Liver (tissue), 9 donors: Measurements from ENCODE around the gene MSANTD7. TPM values are rescaled to one million over a fixed set of nuclear protein-coding genes. Genes with fewer than 3 reads are reported as not detected.
"Not testable (repeated sequence)": the region's sequence is repeated elsewhere in the genome, so short reads cannot be mapped to it uniquely, and the experiment has no call there.

Experiments
- DNase-seq: peaks from one replicate; pipeline ENCODE4 v3.0.0-alpha.2; 2017; ENCODE audit warnings: low spot score
- H3K27ac ChIP-seq, 2 donors: one replicate each; pipeline ENCODE4 v1.7.0; 2013; ENCODE audit warnings: inconsistent platforms in 2 of 2, low read length in 2 of 2, control low read depth in 1 of 2, low read depth in 1 of 2, mild to moderate bottlenecking in 1 of 2
- H3K27me3 ChIP-seq, 4 donors: one replicate each; pipeline versions ENCODE4 v1.6.1 to v1.7.0; 2013; ENCODE audit warnings: low read length in 3 of 4, inconsistent platforms in 1 of 4, mild to moderate bottlenecking in 1 of 4, moderate library complexity in 1 of 4; ENCODE audit not compliant: control insufficient read depth in 4 of 4, insufficient read depth in 4 of 4
- H3K36me3 ChIP-seq, 4 donors: one replicate each; pipeline versions ENCODE4 v1.6.1 to v1.7.0; 2013; ENCODE audit warnings: low read length in 3 of 4, mild to moderate bottlenecking in 3 of 4, low read depth in 1 of 4, moderate library complexity in 1 of 4; ENCODE audit not compliant: control insufficient read depth in 4 of 4, insufficient read depth in 3 of 4
- H3K4me1 ChIP-seq, 4 donors: one replicate each; pipeline versions ENCODE4 v1.6.1 to v1.7.0; 2013; ENCODE audit warnings: low read length in 3 of 4, mild to moderate bottlenecking in 3 of 4, moderate library complexity in 1 of 4; ENCODE audit not compliant: control insufficient read depth in 4 of 4, insufficient read depth in 4 of 4
- H3K4me3 ChIP-seq, 3 donors: one replicate each; pipeline versions ENCODE4 v1.6.1 to v1.7.0; 2013; ENCODE audit warnings: low read length in 3 of 3, control low read depth in 1 of 3, low read depth in 1 of 3, mild to moderate bottlenecking in 1 of 3
- H3K9ac ChIP-seq, 2 donors: one replicate each; pipeline ENCODE4 v1.7.0; 2013; ENCODE audit warnings: low read length in 2 of 2, mild to moderate bottlenecking in 2 of 2, moderate library complexity in 2 of 2, control low read depth in 1 of 2, low read depth in 1 of 2
- H3K9me3 ChIP-seq, 4 donors: one replicate each; pipeline versions ENCODE4 v1.6.1 to v1.7.0; 2013; ENCODE audit warnings: low read length in 3 of 4; ENCODE audit not compliant: control insufficient read depth in 4 of 4
- EGR1 ChIP-seq, 2 donors: IDR thresholded peaks; 2 replicates each; pipeline ENCODE4 v1.6.1; 2016 to 2018; ENCODE audit warnings: antibody characterized with exemption in 2 of 2, low read depth in 2 of 2
- HNF4G ChIP-seq: IDR thresholded peaks from 2 replicates; pipeline ENCODE4 v1.6.1; 2016; ENCODE audit warnings: antibody characterized with exemption
- WGBS: extraction: QIAGEN DNeasy Blood & Tissue Kit; methylation state at CpG from one replicate; pipeline ENCODE4 v1.1.7; 2013; 5-methylcytosine and 5-hydroxymethylcytosine counted together
- polyA plus RNA-seq, 2 donors: library from polyadenylated mRNA; stranded (reverse) in 1 of 2; unstranded in 1 of 2; fragments of 200-250 nt in 1 of 2; fragments of >200 nt in 1 of 2; fragmentation: Nextera tagmentation in 1 of 2; extraction: Ambion mirVana in 1 of 2; gene quantifications; one replicate each; pipeline versions ENCODE4 v1.2.1 to v1.2.3, GENCODE V29; 2013 to 2015
- total RNA-seq, 2 donors: library from RNA; depleted of rRNA; stranded (reverse); fragments of >200 nt; gene quantifications; one replicate each; pipeline ENCODE4 v1.2.3, GENCODE V29; 2014
- TF ChIP-seq, protein P1 (sequence below): IDR thresholded peaks from 2 replicates; pipeline ENCODE4 v1.6.1; 2016; ENCODE audit warnings: antibody characterized with exemption
- donor health status: healthy.
- donor health status: healthy.
- donor health status: healthy.
- donor health status: healthy.
- donor health status: healthy.

MSANTD7 gene
- total and polyA plus RNA-seq, 4 donors, result 0.82 to 8.5 (median 3.5) TPM

DNA sequence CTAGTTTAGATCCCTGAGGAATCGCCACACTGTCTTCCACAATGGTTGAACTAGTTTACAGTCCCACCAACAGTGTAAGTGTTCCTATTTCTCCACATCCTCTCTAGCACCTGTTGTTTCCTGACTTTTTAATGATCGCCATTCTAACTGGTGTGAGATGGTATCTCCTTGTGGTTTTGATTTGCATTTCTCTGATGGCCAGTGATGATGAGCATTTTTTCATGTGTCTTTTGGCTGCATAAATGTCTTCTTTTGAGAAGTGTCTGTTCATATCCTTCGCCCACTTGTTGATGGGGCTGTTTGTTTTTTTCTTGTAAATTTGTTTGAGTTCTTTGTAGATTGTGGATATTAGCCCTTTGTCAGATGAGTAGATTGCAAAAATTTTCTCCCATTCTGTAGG lies 26.8 kb downstream of the MSANTD7 start:
- 96% methylated on average over 3 of the region's 3 CpGs for WGBS
- H3K27me3 ChIP-seq, result not testable (repeated sequence)

DNA sequence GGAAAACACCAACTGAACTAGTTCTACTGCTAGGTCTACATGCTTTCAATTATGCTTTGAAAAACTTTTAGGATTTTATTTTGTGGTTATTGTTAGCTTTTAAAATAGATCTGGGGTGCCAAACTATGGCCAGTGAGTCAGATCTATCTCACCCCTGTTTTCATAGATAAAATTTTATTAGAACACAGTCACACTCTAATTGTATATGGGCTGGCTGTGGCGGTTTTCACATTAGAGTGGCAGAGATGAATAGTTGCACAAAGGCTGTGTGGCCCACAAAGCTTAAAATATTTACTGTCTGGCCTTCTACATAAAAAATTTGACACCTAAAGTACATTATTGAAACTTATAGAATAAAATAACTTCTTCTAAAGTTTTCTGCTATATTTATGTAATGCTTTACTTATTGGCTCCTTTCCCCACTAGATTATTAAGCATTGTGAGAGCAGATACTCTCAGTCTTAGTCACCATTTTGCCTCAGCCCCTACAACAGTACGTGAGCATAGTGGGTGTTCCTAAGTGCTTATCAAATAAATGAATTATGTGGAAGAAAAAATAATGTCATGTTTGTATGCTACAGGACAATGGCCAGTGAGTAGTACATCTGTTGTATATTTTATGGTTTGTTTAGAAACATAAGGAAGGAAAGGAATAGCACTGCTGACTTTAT lies 35.1 kb downstream of the MSANTD7 start:
- no peak overlapping the region for H3K27ac ChIP-seq
- no peak for DNase-seq
- H3K4me3 ChIP-seq, result no peak overlapping the region
- peaks cover 2 to 14% (median 8%) of the 10 kb centered on the region in 4 donors for H3K36me3 ChIP-seq
- H3K9ac ChIP-seq, result no peak overlapping the region
- TF ChIP-seq, protein P1, sequence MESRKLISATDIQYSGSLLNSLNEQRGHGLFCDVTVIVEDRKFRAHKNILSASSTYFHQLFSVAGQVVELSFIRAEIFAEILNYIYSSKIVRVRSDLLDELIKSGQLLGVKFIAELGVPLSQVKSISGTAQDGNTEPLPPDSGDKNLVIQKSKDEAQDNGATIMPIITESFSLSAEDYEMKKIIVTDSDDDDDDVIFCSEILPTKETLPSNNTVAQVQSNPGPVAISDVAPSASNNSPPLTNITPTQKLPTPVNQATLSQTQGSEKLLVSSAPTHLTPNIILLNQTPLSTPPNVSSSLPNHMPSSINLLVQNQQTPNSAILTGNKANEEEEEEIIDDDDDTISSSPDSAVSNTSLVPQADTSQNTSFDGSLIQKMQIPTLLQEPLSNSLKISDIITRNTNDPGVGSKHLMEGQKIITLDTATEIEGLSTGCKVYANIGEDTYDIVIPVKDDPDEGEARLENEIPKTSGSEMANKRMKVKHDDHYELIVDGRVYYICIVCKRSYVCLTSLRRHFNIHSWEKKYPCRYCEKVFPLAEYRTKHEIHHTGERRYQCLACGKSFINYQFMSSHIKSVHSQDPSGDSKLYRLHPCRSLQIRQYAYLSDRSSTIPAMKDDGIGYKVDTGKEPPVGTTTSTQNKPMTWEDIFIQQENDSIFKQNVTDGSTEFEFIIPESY, result no peak
- peaks cover 0 to 12% (median 6%) of the 10 kb centered on the region in 4 donors for H3K4me1 ChIP-seq
- 89% methylated on average over 2 of the region's 2 CpGs for WGBS
- no peaks in the 10 kb centered on the region for H3K9me3 ChIP-seq
- H3K27me3 ChIP-seq, result no peaks in the 10 kb centered on the region

More for the DNA sequence above, 26.8 kb downstream of the MSANTD7 start:
- not testable (repeated sequence) for H3K9ac ChIP-seq, H3K9me3 ChIP-seq, H3K27ac ChIP-seq, H3K4me3 ChIP-seq, H3K4me1 ChIP-seq, DNase-seq
- peaks cover 0 to 23% (median 15%) of the 10 kb centered on the region in 4 donors for H3K36me3 ChIP-seq

DNA sequence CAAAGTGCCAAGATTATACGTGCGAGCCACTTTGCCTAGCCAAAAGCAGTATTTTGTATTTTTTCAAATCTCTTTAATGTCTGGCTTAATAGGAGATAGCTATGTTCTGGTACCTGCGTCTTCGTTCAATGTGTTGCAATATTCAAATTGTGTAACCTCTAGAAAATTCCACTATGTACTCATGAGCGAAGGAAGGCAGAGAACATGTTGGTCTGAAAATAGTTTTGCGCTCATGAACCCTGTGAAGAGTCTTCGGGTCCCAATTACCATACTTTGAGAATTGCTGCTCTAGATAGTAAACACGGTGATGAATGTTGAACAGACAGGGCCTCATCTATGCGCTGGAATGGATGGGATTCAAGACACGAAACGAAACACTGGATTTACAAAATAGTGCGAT lies 37.8 kb downstream of the MSANTD7 start:
- no peak for TF ChIP-seq EGR1 (IDR thresholded peaks at IDR 0.05; ENCODE audit: low read depth in 2 of 2)
- no peak overlapping the region for H3K9ac ChIP-seq
- H3K27me3 ChIP-seq, result no peaks in the 10 kb centered on the region
- peaks cover 0 to 2% (median under 1%) of the 10 kb centered on the region in 4 donors for H3K36me3 ChIP-seq
- H3K4me1 ChIP-seq, result peaks cover 2 to 18% (median 8%) of the 10 kb centered on the region in 4 donors
- H3K4me3 ChIP-seq, result no peak overlapping the region
- WGBS, result 81% methylated on average over 12 of the region's 12 CpGs
- peak overlapping the region in 1 of 2 donors; percentile 30 for H3K27ac ChIP-seq
- H3K9me3 ChIP-seq, result no peaks in the 10 kb centered on the region
- DNase-seq, result no peak

DNA sequence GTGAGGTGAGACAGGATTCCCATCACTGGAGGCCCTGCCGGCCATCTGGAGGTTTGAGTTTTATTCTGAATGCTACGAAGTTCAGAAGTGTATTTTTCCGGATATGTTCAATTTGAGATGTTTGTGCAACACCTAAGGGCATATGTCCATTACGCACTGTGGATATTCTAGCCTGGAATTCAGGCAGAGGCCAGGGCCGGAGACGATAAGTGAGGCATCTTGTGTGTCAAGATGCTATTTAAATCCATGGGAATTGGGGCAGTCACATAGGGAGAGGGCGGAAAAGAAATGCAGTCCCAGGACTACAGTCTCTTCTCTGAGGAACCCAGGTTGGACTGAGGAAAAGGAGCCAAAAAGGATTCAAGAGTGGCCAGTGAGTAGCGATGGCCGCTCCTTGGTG lies 38.7 kb downstream of the MSANTD7 start:
- 92% methylated on average over 9 of the region's 9 CpGs for WGBS
- TF ChIP-seq HNF4G, result no peak
- peaks cover 0 to 2% (median 0%) of the 10 kb centered on the region in 4 donors for H3K36me3 ChIP-seq
- H3K27ac ChIP-seq, result no peak overlapping the region
- no peaks in the 10 kb centered on the region for H3K27me3 ChIP-seq
- H3K9me3 ChIP-seq, result no peaks in the 10 kb centered on the region
- H3K4me3 ChIP-seq, result no peak overlapping the region
- H3K9ac ChIP-seq, result no peak overlapping the region
- H3K4me1 ChIP-seq, result peaks cover 2 to 18% (median 8%) of the 10 kb centered on the region in 4 donors
- DNase-seq, result no peak
